Mammary epithelial cell (primary cell): ENCODE measurements around the gene CCT6A.

Experiments
- CTCF ChIP-seq, 2 donors: IDR thresholded peaks in 1 of 2; conservative IDR thresholded peaks in 1 of 2; 2 replicates each; pipeline ENCODE4 v1.5.1; 2011 to 2012; ENCODE audit warnings: inconsistent platforms in 2 of 2, low read length in 2 of 2, mild to moderate bottlenecking in 2 of 2, control low read depth in 1 of 2, low read depth in 1 of 2; ENCODE audit not compliant: insufficient read depth in 1 of 2; ENCODE audit errors: extremely low read depth in 1 of 2
- EZH2 ChIP-seq: IDR thresholded peaks from 2 replicates; pipeline ENCODE4 v1.6.1; 2012; ENCODE audit warnings: low read length, inconsistent platforms, borderline replicate concordance

DNA sequence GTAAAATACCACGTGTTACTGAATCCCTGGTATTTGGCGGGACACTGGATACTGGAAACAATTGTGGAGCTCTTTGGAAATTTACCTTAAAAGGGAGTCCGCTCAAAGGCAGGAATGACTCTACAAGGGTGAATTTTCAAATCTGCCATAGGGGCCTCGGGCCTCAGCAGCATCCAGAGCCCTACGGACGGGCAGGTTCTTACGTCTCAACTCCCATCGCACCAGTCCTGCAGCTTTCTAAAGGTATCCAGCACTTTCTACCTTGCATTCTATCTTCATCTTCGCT is 569 bp upstream of the CCT6A start:
- no peak for TF ChIP-seq CTCF (conservative IDR thresholded peaks at IDR 0.05 in 1 of 2, IDR thresholded peaks at IDR 0.05 in 1 of 2; ENCODE audit: extremely low read depth in 1 of 2, insufficient read depth in 1 of 2, low read depth in 1 of 2, low read length in 2 of 2)
- TF ChIP-seq EZH2 = no peak
